ENCODE measurements around the gene CXorf49B. TPM values are rescaled to one million over a fixed set of nuclear protein-coding genes. Genes with fewer than 3 reads are reported as not detected.
"Not testable (repeated sequence)": the region's sequence is repeated elsewhere in the genome, so short reads cannot be mapped to it uniquely, and the experiment has no call there.

Gene CXorf49B
- not detected in 2 replicates for total RNA-seq (ENCODE audit: low replicate concordance)

- DNase-seq (ENCODE audit: low read depth); H3K4me3 ChIP-seq (ENCODE audit: low read depth, low read length): not testable (repeated sequence)
Observed at GRCh38 chrX:71763049-71763448, at the start of gene CXorf49B. Gene CXorf49B (plus strand): TSS chrX:71763349. CDS start chrX:71763424, 75 bp downstream.

- not testable (repeated sequence) for H3K4me3 ChIP-seq (ENCODE audit: low read depth, low read length); DNase-seq (ENCODE audit: low read depth)
Observed at GRCh38 chrX:71714064-71714463, 49.1 kb upstream of the CXorf49B start.

DNA sequence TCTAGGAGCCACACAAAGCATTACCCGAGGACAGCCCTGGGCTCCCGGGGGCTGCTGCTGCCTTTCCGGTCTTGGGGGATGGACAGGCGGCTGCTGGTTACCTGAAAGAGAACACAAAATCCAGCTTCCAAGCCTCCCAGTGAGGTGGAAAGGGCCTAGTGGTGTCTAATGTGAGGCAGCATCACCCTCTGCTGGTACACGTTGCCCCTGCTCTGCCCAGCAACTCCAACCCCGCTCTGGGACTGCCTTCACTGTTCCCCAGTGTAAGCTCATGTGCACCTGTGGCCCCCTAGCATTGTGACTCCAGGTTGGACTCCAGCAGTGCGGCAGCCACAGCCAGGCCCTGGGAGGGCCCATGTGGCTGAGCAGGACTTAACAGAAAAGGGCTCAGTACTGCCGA, 47.6 kb upstream of the CXorf49B start:
- not testable (repeated sequence) for H3K4me3 ChIP-seq (ENCODE audit: low read depth, low read length); DNase-seq (ENCODE audit: low read depth)

DNA sequence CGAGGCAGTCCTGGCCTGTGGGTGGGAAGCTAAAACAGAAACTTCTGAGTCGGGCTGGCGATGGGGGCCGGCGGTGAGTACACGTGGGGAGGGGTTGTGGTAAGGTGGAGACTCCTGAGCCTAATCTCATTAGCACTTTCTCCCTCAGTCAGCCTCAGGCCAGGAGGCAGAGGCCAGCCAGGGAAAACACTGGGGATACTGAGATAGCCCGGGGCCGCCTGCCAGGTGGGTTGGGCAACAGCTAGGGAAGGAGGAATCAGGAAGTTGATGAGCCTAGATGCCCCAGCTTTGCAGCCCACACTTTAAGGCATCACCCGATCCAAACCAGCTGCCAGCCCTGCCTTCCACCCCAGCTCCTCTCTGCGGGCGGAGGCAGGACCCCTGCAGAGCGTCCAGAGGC, 46.8 kb upstream of the CXorf49B start:
- H3K4me3 ChIP-seq (ENCODE audit: low read depth, low read length); DNase-seq (ENCODE audit: low read depth): not testable (repeated sequence)

DNA sequence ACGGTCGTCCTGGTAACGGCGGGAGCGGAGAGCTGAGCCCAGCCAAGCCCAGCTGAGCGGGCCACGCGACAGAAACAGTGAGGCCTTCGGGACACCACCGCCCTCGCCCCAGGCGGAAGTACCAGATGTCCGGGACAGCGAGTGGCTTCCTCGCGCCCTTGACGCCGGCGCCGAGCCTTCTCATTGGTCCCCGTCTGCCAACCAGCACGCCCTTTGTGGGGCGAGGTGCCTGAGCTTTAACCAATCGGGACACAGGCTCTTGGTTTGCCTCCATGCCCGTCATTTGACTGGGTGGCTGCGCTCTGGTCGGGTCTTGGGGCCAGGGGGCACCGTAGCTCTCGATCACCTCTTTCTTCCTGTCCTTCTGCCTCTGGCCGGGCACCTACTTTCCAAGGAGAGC, 45.0 kb upstream of the CXorf49B start, which contains the start of gene CXorf49:
TSS of gene CXorf49 (minus strand) at position 101 of the 400 bp plus-strand sequence. CDS start 134 bp downstream, outside the sequence.
- DNase-seq (ENCODE audit: low read depth); H3K4me3 ChIP-seq (ENCODE audit: low read depth, low read length): not testable (repeated sequence)

GRCh38 chrX:71719195-71719594, 44.0 kb upstream of the CXorf49B start:
- not testable (repeated sequence) for DNase-seq (ENCODE audit: low read depth); H3K4me3 ChIP-seq (ENCODE audit: low read depth, low read length)

DNA sequence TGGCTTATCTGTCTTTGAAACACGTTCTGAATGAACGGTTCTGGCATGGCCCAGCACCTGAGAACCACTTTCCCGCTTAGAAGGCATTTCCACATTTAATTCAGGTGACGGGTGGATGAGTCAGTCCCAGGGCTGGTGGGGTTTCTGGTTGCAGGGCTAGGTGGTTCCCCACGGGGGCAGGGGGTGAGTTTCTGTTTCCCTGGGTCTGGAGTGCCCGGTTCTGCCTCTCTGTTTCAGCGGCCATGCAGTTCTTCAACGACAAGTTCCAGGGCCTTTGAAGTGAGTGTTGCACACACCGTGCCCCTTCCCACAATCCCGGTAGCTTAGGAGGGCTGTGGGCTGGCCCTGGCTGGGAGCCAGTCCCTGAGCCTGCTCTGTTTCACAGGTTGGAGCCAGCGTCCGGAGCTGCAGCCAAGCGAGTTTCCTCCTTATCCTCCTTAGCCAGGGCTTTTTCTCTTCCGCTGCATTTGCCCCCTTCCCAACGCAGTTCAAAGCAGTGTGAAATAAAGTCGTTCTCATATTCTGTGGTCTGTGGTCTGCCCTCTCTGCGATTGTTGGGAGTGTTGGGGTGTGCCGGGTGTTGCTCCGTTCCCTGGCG, 42.8 kb upstream of the CXorf49B start:
- DNase-seq (ENCODE audit: low read depth); H3K4me3 ChIP-seq (ENCODE audit: low read depth, low read length): not testable (repeated sequence)

- DNase-seq (ENCODE audit: low read depth); H3K4me3 ChIP-seq (ENCODE audit: low read depth, low read length): not testable (repeated sequence)
Observed at GRCh38 chrX:71760688-71761281, 2.4 kb upstream of the CXorf49B start.

DNA sequence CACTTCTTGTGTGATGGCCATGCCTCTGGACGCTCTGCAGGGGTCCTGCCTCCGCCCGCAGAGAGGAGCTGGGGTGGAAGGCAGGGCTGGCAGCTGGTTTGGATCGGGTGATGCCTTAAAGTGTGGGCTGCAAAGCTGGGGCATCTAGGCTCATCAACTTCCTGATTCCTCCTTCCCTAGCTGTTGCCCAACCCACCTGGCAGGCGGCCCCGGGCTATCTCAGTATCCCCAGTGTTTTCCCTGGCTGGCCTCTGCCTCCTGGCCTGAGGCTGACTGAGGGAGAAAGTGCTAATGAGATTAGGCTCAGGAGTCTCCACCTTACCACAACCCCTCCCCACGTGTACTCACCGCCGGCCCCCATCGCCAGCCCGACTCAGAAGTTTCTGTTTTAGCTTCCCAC, 1.7 kb downstream of the CXorf49B start:
- DNase-seq (ENCODE audit: low read depth); H3K4me3 ChIP-seq (ENCODE audit: low read depth, low read length): not testable (repeated sequence)

GRCh38 chrX:71765613-71766012, 2.5 kb downstream of the CXorf49B start:
- not testable (repeated sequence) for H3K4me3 ChIP-seq (ENCODE audit: low read depth, low read length); DNase-seq (ENCODE audit: low read depth)

GRCh38 chrX:71767134-71767533, 4.0 kb downstream of the CXorf49B start:
- H3K4me3 ChIP-seq (ENCODE audit: low read depth, low read length); DNase-seq (ENCODE audit: low read depth): not testable (repeated sequence)

GRCh38 chrX:71778322-71778721, 15.2 kb downstream of the CXorf49B start:
- not testable (repeated sequence) for DNase-seq (ENCODE audit: low read depth); H3K4me3 ChIP-seq (ENCODE audit: low read depth, low read length)

GRCh38 chrX:71782225-71782949, 19.2 kb downstream of the CXorf49B start:
- H3K4me3 ChIP-seq (ENCODE audit: low read depth, low read length); DNase-seq (ENCODE audit: low read depth): not testable (repeated sequence)

DNA sequence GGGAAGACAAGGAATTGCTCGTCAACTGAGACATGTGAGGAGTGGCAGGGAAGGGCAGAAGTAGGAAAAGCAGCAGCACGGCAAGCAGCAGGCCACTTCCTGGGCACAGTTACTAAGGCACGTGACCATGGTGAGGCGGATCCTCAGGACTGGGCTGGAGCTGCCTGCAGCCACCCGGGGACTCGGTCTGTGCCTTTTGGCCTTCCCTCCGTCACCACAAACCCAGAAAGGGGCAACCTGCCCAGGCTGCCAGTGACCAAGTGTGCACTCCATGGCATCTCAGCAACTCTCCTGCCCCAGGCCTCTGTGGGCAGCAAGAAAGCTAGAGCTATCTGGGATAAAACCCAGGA, 19.8 kb downstream of the CXorf49B start:
- H3K4me3 ChIP-seq (ENCODE audit: low read depth, low read length); DNase-seq (ENCODE audit: low read depth): not testable (repeated sequence)

GRCh38 chrX:71783569-71784347, 20.6 kb downstream of the CXorf49B start:
- not testable (repeated sequence) for DNase-seq (ENCODE audit: low read depth)

DNA sequence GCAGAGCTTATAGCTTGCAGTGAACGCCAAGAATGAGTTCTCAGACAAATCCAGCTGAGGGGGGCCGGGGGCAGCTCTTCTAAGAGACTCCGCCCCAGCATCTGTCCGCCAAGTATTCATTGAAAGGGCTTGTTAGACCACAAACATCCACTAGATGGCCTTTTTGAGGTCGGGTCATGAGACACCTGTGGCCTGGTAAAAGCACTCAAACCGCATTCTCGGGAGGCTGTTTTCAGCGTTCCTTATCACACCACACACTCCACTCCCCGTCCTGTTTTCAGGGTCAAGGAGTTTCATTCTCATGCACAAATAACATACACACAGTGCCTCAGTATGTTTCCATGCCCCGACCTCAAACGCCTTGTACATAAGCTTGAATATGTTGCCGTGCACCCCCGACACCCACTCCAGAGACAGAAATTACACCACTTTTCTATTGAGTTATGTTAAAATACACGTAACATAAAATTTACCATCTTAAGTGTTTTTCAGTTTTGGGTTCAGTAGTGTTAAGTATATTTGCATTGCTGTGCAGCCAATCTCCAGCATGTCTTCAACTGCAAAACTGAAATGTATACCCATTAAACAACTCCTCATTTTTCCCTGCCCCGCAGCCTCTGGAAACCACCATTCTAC, 21.3 kb downstream of the CXorf49B start:
- H3K4me3 ChIP-seq (ENCODE audit: low read depth, low read length); DNase-seq (ENCODE audit: low read depth): not testable (repeated sequence)

More at GRCh38 chrX:71783569-71784347, 20.6 kb downstream of the CXorf49B start:
- H3K4me3 ChIP-seq (ENCODE audit: low read depth, low read length), result not testable (repeated sequence)

DNA sequence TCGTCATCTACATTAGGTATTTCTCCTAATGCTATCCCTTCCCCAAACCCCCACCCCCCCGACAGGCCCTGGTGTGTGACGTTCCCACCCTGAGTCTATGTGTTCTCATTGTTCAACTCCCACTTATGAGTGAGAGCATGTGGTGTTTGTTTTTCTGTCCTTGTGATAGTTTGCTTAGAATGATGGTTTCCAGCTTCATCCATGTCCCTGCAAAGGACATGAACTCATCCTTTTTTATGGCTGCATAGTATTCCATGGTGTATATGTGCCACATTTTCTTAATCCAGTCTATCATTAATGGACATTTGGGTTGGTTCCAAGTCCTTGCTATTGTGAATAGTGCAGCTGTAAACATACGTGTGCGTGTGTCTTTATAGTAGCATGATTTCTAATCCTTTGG, 43.3 kb downstream of the CXorf49B start:
- DNase-seq (ENCODE audit: low read depth); H3K4me3 ChIP-seq (ENCODE audit: low read depth, low read length): not testable (repeated sequence)

Measured in fibroblast of the aortic adventitia (primary cell).